Measurements from ENCODE around the gene KLF17. TPM values are rescaled to one million over a fixed set of nuclear protein-coding genes. Genes with fewer than 3 reads are reported as not detected.

Gene KLF17
- total RNA-seq, 1 donor from 2014 or later = not detected

- Mint-ChIP-seq H3K4me1 (no peaks in the 10 kb centered on the region), H3K9me3 (peaks cover 16% of the 10 kb centered on the region), H3K27me3 (ENCODE audit: low read depth) (peaks cover 7% of the 10 kb centered on the region), H3K27ac (no peak overlapping the region), H3K4me3 (no peak overlapping the region), H3K36me3 (peaks cover 6% of the 10 kb centered on the region)
- DNase-seq (ENCODE audit: low spot score in 2 of 2, unreplicated experiment in 2 of 2) = no peak
- TF ChIP-seq CTCF (IDR thresholded peaks at IDR 0.05; ENCODE audit: unreplicated experiment) = no peak
Measured at GRCh38 chr1:44147582-44147981, 29.0 kb downstream of the KLF17 start.

- Mint-ChIP-seq H3K27me3 (ENCODE audit: low read depth) (peaks cover 7% of the 10 kb centered on the region), H3K9me3 (no peaks in the 10 kb centered on the region)
- no peak for TF ChIP-seq CTCF (IDR thresholded peaks at IDR 0.05; ENCODE audit: unreplicated experiment)
Measured at GRCh38 chr1:44151332-44151731, 32.7 kb downstream of the KLF17 start.

GRCh38 chr1:44151808-44152207 is 33.2 kb downstream of the KLF17 start:
- TF ChIP-seq CTCF (IDR thresholded peaks at IDR 0.05; ENCODE audit: unreplicated experiment) = no peak
- Mint-ChIP-seq H3K27ac (no peak overlapping the region), H3K4me1 (peaks cover 6% of the 10 kb centered on the region), H3K36me3 (no peaks in the 10 kb centered on the region), H3K9me3 (no peaks in the 10 kb centered on the region), H3K27me3 (ENCODE audit: low read depth) (peaks cover 7% of the 10 kb centered on the region), H3K4me3 (no peak overlapping the region)
- DNase-seq (ENCODE audit: low spot score in 2 of 2, unreplicated experiment in 2 of 2) = no peak

More at GRCh38 chr1:44151332-44151731, 32.7 kb downstream of the KLF17 start:
- Mint-ChIP-seq H3K4me1 (peaks cover 6% of the 10 kb centered on the region), H3K4me3 (no peak overlapping the region), H3K27ac (no peak overlapping the region), H3K36me3 (no peaks in the 10 kb centered on the region)
- DNase-seq (ENCODE audit: low spot score in 2 of 2, unreplicated experiment in 2 of 2) = no peak

- Mint-ChIP-seq H3K9me3 (no peaks in the 10 kb centered on the region), H3K36me3 (no peaks in the 10 kb centered on the region), H3K27ac (no peak overlapping the region), H3K27me3 (ENCODE audit: low read depth) (peaks cover 7% of the 10 kb centered on the region), H3K4me3 (no peak overlapping the region), H3K4me1 (peaks cover 6% of the 10 kb centered on the region)
- DNase-seq (ENCODE audit: low spot score in 2 of 2, unreplicated experiment in 2 of 2) = no peak
- TF ChIP-seq CTCF (IDR thresholded peaks at IDR 0.05; ENCODE audit: unreplicated experiment) = no peak
Measured at GRCh38 chr1:44152692-44153091, 34.1 kb downstream of the KLF17 start.

GRCh38 chr1:44154049-44154448 is 35.4 kb downstream of the KLF17 start:
- peaks cover 7% of the 10 kb centered on the region for H3K27me3 Mint-ChIP-seq (ENCODE audit: low read depth)
- H3K9me3 Mint-ChIP-seq = no peaks in the 10 kb centered on the region
- no peak for DNase-seq (ENCODE audit: low spot score in 2 of 2, unreplicated experiment in 2 of 2)
- peaks cover 6% of the 10 kb centered on the region for H3K4me1 Mint-ChIP-seq
- H3K27ac Mint-ChIP-seq = no peak overlapping the region
- no peak overlapping the region for H3K4me3 Mint-ChIP-seq
- TF ChIP-seq CTCF (IDR thresholded peaks at IDR 0.05; ENCODE audit: unreplicated experiment) = no peak
- no peaks in the 10 kb centered on the region for H3K36me3 Mint-ChIP-seq

GRCh38 chr1:44157903-44158302 is 39.3 kb downstream of the KLF17 start:
- H3K27me3 Mint-ChIP-seq (ENCODE audit: low read depth) = no peaks in the 10 kb centered on the region
- DNase-seq (ENCODE audit: low spot score in 2 of 2, unreplicated experiment in 2 of 2) = no peak
- peaks cover 19% of the 10 kb centered on the region for H3K9me3 Mint-ChIP-seq
- H3K27ac Mint-ChIP-seq = no peak overlapping the region
- no peak for TF ChIP-seq CTCF (IDR thresholded peaks at IDR 0.05; ENCODE audit: unreplicated experiment)
- peaks cover 6% of the 10 kb centered on the region for H3K4me1 Mint-ChIP-seq
- no peaks in the 10 kb centered on the region for H3K36me3 Mint-ChIP-seq
- H3K4me3 Mint-ChIP-seq = no peak overlapping the region

Data from mesothelial cell of epicardium (in vitro differentiated cells).